Activated T-helper 1 cell treated with anti-CD3 and anti-CD28 coated beads, Interleukin-2, amount 50 U/mL, for 16 hours (primary cell): Measurements from ENCODE around the gene TBC1D13.
"Not testable (repeated sequence)": the region's sequence is repeated elsewhere in the genome, so short reads cannot be mapped to it uniquely, and the experiment has no call there.

Experiments used
- DNase-seq, 2 donors: peaks; one replicate each; pipeline ENCODE4 v3.0.0-alpha.2; 2020; ENCODE audit warnings: low read depth in 1 of 2, low spot score in 1 of 2

TBC1D13 gene

GRCh38 chr9:128843171-128843570 is 56.1 kb downstream of the TBC1D13 start:
- DNase-seq = not testable (repeated sequence)

GRCh38 chr9:128845186-128845931 is 58.3 kb downstream of the TBC1D13 start:
- no peak for DNase-seq

- no peak for DNase-seq
These were observed 59.6 kb downstream of the TBC1D13 start for GRCh38 chr9:128846680-128847030.

GRCh38 chr9:128847803-128848202 is 60.8 kb downstream of the TBC1D13 start:
- no peak for DNase-seq

GRCh38 chr9:128851024-128851423 is 64.0 kb downstream of the TBC1D13 start:
- not testable (repeated sequence) for DNase-seq

GRCh38 chr9:128851779-128852600 is 64.9 kb downstream of the TBC1D13 start:
- not testable (repeated sequence) for DNase-seq

- not testable (repeated sequence) for DNase-seq
These were observed 65.6 kb downstream of the TBC1D13 start for GRCh38 chr9:128852646-128853045.

GRCh38 chr9:128854454-128854853 is 67.4 kb downstream of the TBC1D13 start:
- not testable (repeated sequence) for DNase-seq

- DNase-seq = not testable (repeated sequence)
These were observed 71.4 kb downstream of the TBC1D13 start for GRCh38 chr9:128858476-128858875.
